Natural killer cell (primary cell): Measurements from ENCODE around the gene RBM22. TPM values are rescaled to one million over a fixed set of nuclear protein-coding genes. Genes with fewer than 3 reads are reported as not detected.

Experiments
- ATAC-seq, 3 donors: fragments of 150-1000 bp in 2 of 3; fragments of 200-7000 bp in 1 of 3; cut with Tn5 transposase; 1 replicate in 1 of 3; 2 replicates in 2 of 3; pipeline ENCODE4 v1.10.0; 2021; ENCODE audit warnings: mild to moderate bottlenecking in 2 of 3, moderate library complexity in 2 of 3
- DNase-seq, 2 donors: peaks; one replicate each; pipeline versions ENCODE4 v3.0.0 to v3.0.0-alpha.2; 2013 to 2021; ENCODE audit warnings: mixed read lengths in 1 of 2
- H3K27ac ChIP-seq: one replicate; pipeline ENCODE4 v1.5.1; 2013; ENCODE audit warnings: mild to moderate bottlenecking, low read length
- H3K27me3 ChIP-seq: one replicate; pipeline ENCODE4 v1.6.1; 2013; ENCODE audit warnings: low read length; ENCODE audit not compliant: control insufficient read depth, insufficient read depth
- H3K36me3 ChIP-seq: one replicate; pipeline ENCODE4 v1.6.1; 2013; ENCODE audit warnings: low read length; ENCODE audit not compliant: control insufficient read depth, insufficient read depth
- H3K4me1 ChIP-seq: one replicate; pipeline ENCODE4 v1.6.1; 2013; ENCODE audit warnings: low read length; ENCODE audit not compliant: control insufficient read depth, insufficient read depth
- H3K4me3 ChIP-seq: one replicate; pipeline ENCODE4 v1.5.1; 2013; ENCODE audit warnings: low read length
- H3K9me3 ChIP-seq: one replicate; pipeline ENCODE4 v1.6.1; 2013; ENCODE audit warnings: low read length; ENCODE audit not compliant: control insufficient read depth, insufficient read depth
- H3K27ac Mint-ChIP-seq, 2 donors: one replicate each; pipeline ENCODE4 v1.8.0; 2022; ENCODE audit warnings: mild to moderate bottlenecking in 2 of 2, mixed read lengths in 2 of 2, moderate library complexity in 1 of 2
- H3K27me3 Mint-ChIP-seq, 2 donors: one replicate each; pipeline ENCODE4 v1.8.0; 2022; ENCODE audit warnings: low read depth in 2 of 2, mixed read lengths in 2 of 2
- H3K36me3 Mint-ChIP-seq: one replicate; pipeline ENCODE4 v1.8.0; 2022; ENCODE audit warnings: mixed read lengths
- H3K4me1 Mint-ChIP-seq, 2 donors: one replicate each; pipeline ENCODE4 v1.8.0; 2022; ENCODE audit warnings: mixed read lengths in 2 of 2
- H3K4me3 Mint-ChIP-seq: one replicate; pipeline ENCODE4 v1.8.0; 2022; ENCODE audit warnings: mild to moderate bottlenecking, moderate library complexity, mixed read lengths
- H3K9me3 Mint-ChIP-seq, 2 donors: one replicate each; pipeline ENCODE4 v1.8.0; 2022; ENCODE audit warnings: mixed read lengths in 2 of 2
- CTCF ChIP-seq: fragments of 200-600 bp; IDR thresholded peaks from one replicate; pipeline ENCODE4 v1.8.0; 2022; ENCODE audit warnings: antibody characterized with exemption
- WGBS: methylation state at CpG from one replicate; pipeline ENCODE4 v1.1.7; 2013; ENCODE audit warnings: missing lambda C conversion rate; ENCODE audit not compliant: insufficient coverage; 5-methylcytosine and 5-hydroxymethylcytosine counted together
- intact Hi-C: fragments of 100-400 bp; cut with micrococcal nuclease; formaldehyde crosslinking; loops from one replicate; pipeline ENCODE4 v1.14.2; 2022
- total RNA-seq, 4 donors: library from RNA; stranded (reverse); fragments of 120-200 nt in 1 of 4; gene quantifications; one replicate each; pipeline versions ENCODE4 v1.2.3 to v1.2.4, GENCODE V29; 2013 to 2022

The RBM22 gene
- total RNA-seq, 3 donors from 2014 or later (not counting 1 experiment from before 2014, with no cell fraction given) = 136 to 149 (median 145) TPM

GRCh38 chr5:150641824-150642566 is 58.9 kb downstream of the RBM22 start:
- WGBS = 87% methylated on average over 5 of the region's 5 CpGs
- DNase-seq (no peak), ATAC-seq (no peak)
- Histone ChIP-seq H3K9me3 (no peaks in the 10 kb centered on the region), H3K4me3 (no peak overlapping the region), H3K36me3 (no peaks in the 10 kb centered on the region), H3K27me3 (no peaks in the 10 kb centered on the region), H3K4me1 (no peaks in the 10 kb centered on the region), H3K27ac (no peak overlapping the region)
- no peak overlapping the region for H3K27ac Mint-ChIP-seq
- TF ChIP-seq CTCF = no peak
- no peaks in the 10 kb centered on the region for H3K36me3 Mint-ChIP-seq
- intact Hi-C loops = no loop called here
- no peak overlapping the region for H3K4me3 Mint-ChIP-seq
- H3K9me3 Mint-ChIP-seq = no peaks in the 10 kb centered on the region
- peaks cover 0 to 19% of the 10 kb centered on the region in 2 donors for H3K27me3 Mint-ChIP-seq
- H3K4me1 Mint-ChIP-seq = no peaks in the 10 kb centered on the region

GRCh38 chr5:150641006-150641570 is 59.8 kb downstream of the RBM22 start:
- Mint-ChIP-seq H3K4me3 (no peak overlapping the region), H3K36me3 (no peaks in the 10 kb centered on the region), H3K4me1 (no peaks in the 10 kb centered on the region), H3K9me3 (no peaks in the 10 kb centered on the region), H3K27ac (no peak overlapping the region), H3K27me3 (peaks cover 3 to 28% of the 10 kb centered on the region in 2 donors)
- no peaks in the 10 kb centered on the region for H3K27me3 ChIP-seq
- DNase-seq (no peak), ATAC-seq (no peak)
- WGBS = 88% methylated on average over 8 of the region's 9 CpGs
- H3K4me1 ChIP-seq = no peaks in the 10 kb centered on the region
- no peak for TF ChIP-seq CTCF
- no peak overlapping the region for H3K4me3 ChIP-seq
- no peaks in the 10 kb centered on the region for H3K9me3 ChIP-seq
- intact Hi-C loops = no loop called here
- no peaks in the 10 kb centered on the region for H3K36me3 ChIP-seq
- H3K27ac ChIP-seq = no peak overlapping the region

Other genes with a start within 250 kb of the RBM22 start
- gene NDST1, start 192.9 kb downstream of the RBM22 start, total RNA-seq = 10 to 100 TPM in 1 of 3 donors, 1 to 10 TPM in 2; 2.8 to 12.3 (median 4.3) TPM
- gene SYNPO, start 60.4 kb downstream of the RBM22 start, total RNA-seq = under 1 TPM in 2 of 3 donors, not detected in 1; 0.16 to 0.48 TPM
- gene MYOZ3, start 39.8 kb downstream of the RBM22 start, total RNA-seq = not detected
- gene DCTN4, start 58.0 kb upstream of the RBM22 start, total RNA-seq = 100 to 1,000 TPM in 1 of 3 donors, 10 to 100 TPM in 2; 90.0 to 108 (median 92.0) TPM
- gene SMIM3, start 77.7 kb upstream of the RBM22 start, total RNA-seq = 1 to 10 TPM; 7.0 to 9.4 (median 8.9) TPM
- gene IRGM, start 145.5 kb upstream of the RBM22 start, total RNA-seq = 1 to 10 TPM in 2 of 3 donors, under 1 TPM in 1; 0.85 to 5.7 (median 2.4) TPM
- 1 to 10 TPM; 5.8 to 9.9 (median 6.2) TPM for gene ZNF300, start 203.9 kb upstream of the RBM22 start, total RNA-seq